NCI-H128 (cell line): Measurements from ENCODE around the gene SLAMF8.

Source experiments
- DNase-seq: peaks from one replicate; lab custom pipeline; 2025; ENCODE audit not compliant: unreplicated experiment; lab: John Stamatoyannopoulos, UW

The SLAMF8 gene

GRCh38 chr1:159826441-159827101 lies at the start of gene SLAMF8:
Gene SLAMF8 (plus strand): TSS chr1:159826873. CDS start chr1:159826899, 26 bp downstream.
- no peak for DNase-seq

GRCh38 chr1:159778266-159778665 lies 48.4 kb upstream of the SLAMF8 start:
- DNase-seq: no peak

- no peak for DNase-seq
Measured at GRCh38 chr1:159779403-159779851, 47.2 kb upstream of the SLAMF8 start.

- peak; percentile 84 for DNase-seq
Measured at GRCh38 chr1:159780583-159781582, 45.8 kb upstream of the SLAMF8 start, which contains the start of gene DUSP23. Gene DUSP23 (plus strand): TSS chr1:159780962. CDS start chr1:159781101, 139 bp downstream.

- no peak for DNase-seq
Measured at GRCh38 chr1:159781992-159782391, 44.7 kb upstream of the SLAMF8 start.

- no peak for DNase-seq
Measured at GRCh38 chr1:159783724-159784123, 42.9 kb upstream of the SLAMF8 start.

- DNase-seq: no peak
Measured at GRCh38 chr1:159786465-159786864, 40.2 kb upstream of the SLAMF8 start.

- DNase-seq: no peak
Measured at GRCh38 chr1:159786966-159787365, 39.7 kb upstream of the SLAMF8 start.

GRCh38 chr1:159790237-159790917 lies 36.3 kb upstream of the SLAMF8 start:
- no peak for DNase-seq

- DNase-seq: no peak
Measured at GRCh38 chr1:159791031-159791430, 35.6 kb upstream of the SLAMF8 start.

GRCh38 chr1:159791461-159791860 lies 35.2 kb upstream of the SLAMF8 start:
- no peak for DNase-seq

- DNase-seq: no peak
Measured at GRCh38 chr1:159795534-159795933, 31.1 kb upstream of the SLAMF8 start.

GRCh38 chr1:159798893-159799292 lies 27.8 kb upstream of the SLAMF8 start:
- DNase-seq: peak; percentile 36

GRCh38 chr1:159799446-159799985 lies 27.2 kb upstream of the SLAMF8 start:
- no peak for DNase-seq

- DNase-seq: no peak
Measured at GRCh38 chr1:159800177-159800930, 26.3 kb upstream of the SLAMF8 start.

GRCh38 chr1:159802111-159802510 lies 24.6 kb upstream of the SLAMF8 start, which contains the start of gene FCRL6:
Gene FCRL6 (plus strand): TSS chr1:159802360. CDS start chr1:159802425, 65 bp downstream.
- DNase-seq: no peak

GRCh38 chr1:159803956-159804689 lies 22.6 kb upstream of the SLAMF8 start:
- DNase-seq: no peak

- DNase-seq: no peak
Measured at GRCh38 chr1:159804924-159805323, 21.7 kb upstream of the SLAMF8 start.

- no peak for DNase-seq
Measured at GRCh38 chr1:159815926-159816325, 10.7 kb upstream of the SLAMF8 start.
